Measurements from ENCODE around the gene PIRT. TPM values are rescaled to one million over a fixed set of nuclear protein-coding genes. Genes with fewer than 3 reads are reported as not detected.

The PIRT gene
- total RNA-seq, 1 donor from 2014 or later = 6.4 TPM

GRCh38 chr17:10836966-10837590 is 809 bp downstream of the PIRT start:
- H3K4me3 ChIP-seq = no peak overlapping the region
- no peak for TF ChIP-seq POLR2AphosphoS5 (IDR thresholded peaks at IDR 0.05; ENCODE audit: insufficient read depth in 1 of 2, low read depth in 1 of 2)
- no peak for TF ChIP-seq POLR2A (IDR thresholded peaks at IDR 0.05)
- TF ChIP-seq CTCF (IDR thresholded peaks at IDR 0.05) = no peak
- intact Hi-C loops (cut with DNase I) = no loop called here
- no peaks in the 10 kb centered on the region for H3K36me3 ChIP-seq
- no peaks in the 10 kb centered on the region for H3K4me1 ChIP-seq
- H3K27me3 ChIP-seq = no peaks in the 10 kb centered on the region
- H3K9me3 ChIP-seq = no peaks in the 10 kb centered on the region
- no peak for DNase-seq (ENCODE audit: extremely low spot score in 2 of 2)
- H3K27ac ChIP-seq = no peak overlapping the region

GRCh38 chr17:10836145-10836544 is 1.7 kb downstream of the PIRT start:
- TF ChIP-seq CTCF (IDR thresholded peaks at IDR 0.05) (no peak), POLR2AphosphoS5 (IDR thresholded peaks at IDR 0.05; ENCODE audit: insufficient read depth in 1 of 2, low read depth in 1 of 2) (no peak), POLR2A (IDR thresholded peaks at IDR 0.05) (no peak)
- intact Hi-C loops (cut with DNase I) = no loop called here

GRCh38 chr17:10831696-10832095 is 6.2 kb downstream of the PIRT start:
- Histone ChIP-seq H3K4me1 (no peaks in the 10 kb centered on the region), H3K9me3 (no peaks in the 10 kb centered on the region), H3K27ac (no peak overlapping the region), H3K4me3 (no peak overlapping the region), H3K36me3 (no peaks in the 10 kb centered on the region), H3K27me3 (no peaks in the 10 kb centered on the region)
- no peak for TF ChIP-seq POLR2AphosphoS5 (IDR thresholded peaks at IDR 0.05; ENCODE audit: insufficient read depth in 1 of 2, low read depth in 1 of 2)
- no peak for TF ChIP-seq CTCF (IDR thresholded peaks at IDR 0.05)
- TF ChIP-seq POLR2A (IDR thresholded peaks at IDR 0.05) = no peak
- intact Hi-C loops (cut with DNase I) = no loop called here
- no peak for DNase-seq (ENCODE audit: extremely low spot score in 2 of 2)

More at GRCh38 chr17:10836145-10836544, 1.7 kb downstream of the PIRT start:
- Histone ChIP-seq H3K9me3 (no peaks in the 10 kb centered on the region), H3K27me3 (no peaks in the 10 kb centered on the region), H3K4me3 (no peak overlapping the region), H3K36me3 (no peaks in the 10 kb centered on the region), H3K27ac (no peak overlapping the region), H3K4me1 (no peaks in the 10 kb centered on the region)
- no peak for DNase-seq (ENCODE audit: extremely low spot score in 2 of 2)

GRCh38 chr17:10827898-10828552 is 9.9 kb downstream of the PIRT start:
- DNase-seq (ENCODE audit: extremely low spot score in 2 of 2) = no peak
- TF ChIP-seq POLR2AphosphoS5 (IDR thresholded peaks at IDR 0.05; ENCODE audit: insufficient read depth in 1 of 2, low read depth in 1 of 2) (no peak), POLR2A (IDR thresholded peaks at IDR 0.05) (no peak), CTCF (IDR thresholded peaks at IDR 0.05) (no peak)
- no peaks in the 10 kb centered on the region for H3K4me1 ChIP-seq
- no peak overlapping the region for H3K4me3 ChIP-seq
- intact Hi-C loops (cut with DNase I) = no loop called here
- H3K27ac ChIP-seq = no peak overlapping the region
- no peaks in the 10 kb centered on the region for H3K36me3 ChIP-seq
- H3K27me3 ChIP-seq = no peaks in the 10 kb centered on the region
- H3K9me3 ChIP-seq = no peaks in the 10 kb centered on the region

GRCh38 chr17:10824874-10825273 is 13.0 kb downstream of the PIRT start:
- H3K27me3 ChIP-seq = no peaks in the 10 kb centered on the region
- no peak for TF ChIP-seq CTCF (IDR thresholded peaks at IDR 0.05)
- TF ChIP-seq POLR2A (IDR thresholded peaks at IDR 0.05) = no peak
- TF ChIP-seq POLR2AphosphoS5 (IDR thresholded peaks at IDR 0.05; ENCODE audit: insufficient read depth in 1 of 2, low read depth in 1 of 2) = no peak
- H3K27ac ChIP-seq = no peak overlapping the region
- H3K4me1 ChIP-seq = no peaks in the 10 kb centered on the region
- no peak for DNase-seq (ENCODE audit: extremely low spot score in 2 of 2)
- H3K9me3 ChIP-seq = no peaks in the 10 kb centered on the region
- no peak overlapping the region for H3K4me3 ChIP-seq
- intact Hi-C loops (cut with DNase I) = no loop called here
- no peaks in the 10 kb centered on the region for H3K36me3 ChIP-seq

Measured in vagina (tissue), 2 donors.